K562 (cell line): Measurements from ENCODE around the gene MPHOSPH9. TPM values are rescaled to one million over a fixed set of nuclear protein-coding genes. Genes with fewer than 3 reads are reported as not detected.

Experiments
- CEBPG ChIP-seq, 3 experiments: fragments of 200-800 bp in 1 of 3; sonication (Bioruptor generic) in 1 of 3; sonication (generic) in 1 of 3; formaldehyde crosslinking in 1 of 3; IDR thresholded peaks in 2 of 3; conservative IDR thresholded peaks in 1 of 3; 2 replicates each; pipeline versions ENCODE4 v1.6.1 to v1.8.0; 2016 to 2022; ENCODE audit warnings: missing compliant biosample characterization in 2 of 3, missing genetic modification characterization in 2 of 3, mild to moderate bottlenecking in 1 of 3, missing genetic modification reagents in 1 of 3
- GABPA ChIP-seq: fragments of 200-800 bp; sonication (Bioruptor generic); conservative IDR thresholded peaks from 2 replicates; pipeline ENCODE4 v1.6.1; 2016; ENCODE audit warnings: low read depth, missing genetic modification characterization, missing compliant biosample characterization
- MXI1 ChIP-seq: IDR thresholded peaks from 2 replicates; pipeline ENCODE4 v1.6.1; 2011; ENCODE audit warnings: low read depth, mild to moderate bottlenecking, improper control_type of control experiment, low read length
- NCOA4 ChIP-seq: fragments of 450-650 bp; IDR thresholded peaks from 2 replicates; pipeline ENCODE4 v1.6.1; 2018; ENCODE audit warnings: mild to moderate bottlenecking; ENCODE audit not compliant: partially characterized antibody
- NFRKB ChIP-seq: fragments of 450-650 bp; IDR thresholded peaks from 2 replicates; pipeline ENCODE4 v1.6.1; 2016; ENCODE audit warnings: low read depth
- SPI1 ChIP-seq: IDR thresholded peaks from 2 replicates; pipeline ENCODE4 v1.6.1; 2011; ENCODE audit warnings: low read depth, low read length, control low read depth, borderline replicate concordance
- TEAD4 ChIP-seq, 2 experiments: sonication (generic) in 1 of 2; formaldehyde crosslinking in 1 of 2; IDR thresholded peaks; 2 replicates each; pipeline versions ENCODE4 v1.6.1 to v1.8.0; 2012 to 2022; ENCODE audit warnings: borderline replicate concordance in 1 of 2, inconsistent platforms in 1 of 2, low read length in 1 of 2, mild to moderate bottlenecking in 1 of 2, missing genetic modification reagents in 1 of 2
- polyA plus RNA-seq, 8 experiments: library from polyadenylated mRNA; depleted of rRNA in 4 of 8; stranded (reverse) in 5 of 8; unstranded in 3 of 8; fragments of >200 nt; fragmentation: Nextera tagmentation in 2 of 8; fragmentation: Illumina TruSeq in 1 of 8; extraction: Ambion mirVana in 2 of 8; extraction: Trizol in 1 of 8; gene quantifications; 2 replicates each; pipeline versions ENCODE4 v1.2.1 to v1.2.3, GENCODE V29; 2011 to 2014; ENCODE audit warnings: inconsistent platforms in 1 of 8, missing spikeins in 1 of 8
- total RNA-seq, 7 experiments: library from RNA; depleted of rRNA in 6 of 7; stranded (reverse); fragments of >200 nt in 6 of 7; fragmentation: Illumina TruSeq in 2 of 7; extraction: Trizol in 2 of 7; gene quantifications; 2 replicates each; pipeline versions ENCODE4 v1.2.1 to v1.2.3, GENCODE V29; 2011 to 2021; ENCODE audit warnings: low replicate concordance in 1 of 7
- TF ChIP-seq, protein P1 (sequence below): fragments of 450-650 bp; IDR thresholded peaks from 2 replicates; pipeline ENCODE4 v1.6.1; 2016; ENCODE audit warnings: low read depth
- TF ChIP-seq, protein P2 (sequence below): fragments of 250-450 bp; sonication (Bioruptor Pico); IDR thresholded peaks from 2 replicates; pipeline ENCODE4 v1.8.0; 2022; ENCODE audit warnings: inconsistent platforms, mild to moderate bottlenecking, moderate library complexity, borderline replicate concordance
- TF ChIP-seq, protein P3 (sequence below): sonication (generic); formaldehyde crosslinking; IDR thresholded peaks from 2 replicates; pipeline ENCODE4 v1.8.0; 2023; ENCODE audit warnings: mild to moderate bottlenecking, missing genetic modification reagents

Gene MPHOSPH9
- total and polyA plus RNA-seq, 9 of the 15 experiments (the other 6 are each of a cell fraction or from before 2014, with no cell fraction given) = 14.2 to 103 (median 54.5) TPM

DNA sequence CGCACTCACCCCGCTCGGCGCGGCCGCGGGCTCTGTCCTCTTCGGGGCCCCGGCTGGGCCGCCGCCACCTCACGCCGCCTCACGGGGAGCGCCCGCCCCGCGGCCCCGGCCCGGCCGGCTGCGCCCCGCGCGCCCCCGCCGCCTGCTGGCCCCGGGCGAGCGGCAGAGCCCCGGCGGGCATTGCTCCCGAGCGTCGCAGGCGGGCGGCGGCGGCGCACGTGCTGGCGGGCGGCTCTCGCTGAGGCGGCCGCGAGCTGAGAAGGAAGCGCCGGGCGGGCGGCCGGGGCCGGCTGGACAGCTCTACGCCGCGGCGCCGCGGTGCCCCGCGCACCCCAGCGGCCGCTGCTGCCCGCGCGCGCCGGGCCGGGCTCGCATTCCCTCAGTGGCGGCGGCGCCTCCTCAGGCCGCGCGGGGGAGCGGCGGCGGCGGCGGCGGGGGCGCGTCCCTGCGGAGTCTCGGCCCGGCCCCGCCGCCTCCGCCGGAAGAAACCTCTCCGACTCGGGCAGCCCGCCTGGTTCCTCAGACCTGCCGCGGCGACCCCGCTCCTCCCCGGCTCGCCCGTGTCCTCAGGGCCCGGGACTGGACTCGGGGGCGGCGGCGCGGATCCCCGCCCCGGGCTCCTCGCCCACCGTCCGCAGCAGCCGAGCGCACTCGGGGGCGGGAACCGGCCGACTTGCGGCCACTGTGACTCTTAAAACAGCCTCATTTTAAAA lies 82.0 kb downstream of the MPHOSPH9 start, which contains the start of gene PITPNM2 (continued):
- TF ChIP-seq, protein P1, sequence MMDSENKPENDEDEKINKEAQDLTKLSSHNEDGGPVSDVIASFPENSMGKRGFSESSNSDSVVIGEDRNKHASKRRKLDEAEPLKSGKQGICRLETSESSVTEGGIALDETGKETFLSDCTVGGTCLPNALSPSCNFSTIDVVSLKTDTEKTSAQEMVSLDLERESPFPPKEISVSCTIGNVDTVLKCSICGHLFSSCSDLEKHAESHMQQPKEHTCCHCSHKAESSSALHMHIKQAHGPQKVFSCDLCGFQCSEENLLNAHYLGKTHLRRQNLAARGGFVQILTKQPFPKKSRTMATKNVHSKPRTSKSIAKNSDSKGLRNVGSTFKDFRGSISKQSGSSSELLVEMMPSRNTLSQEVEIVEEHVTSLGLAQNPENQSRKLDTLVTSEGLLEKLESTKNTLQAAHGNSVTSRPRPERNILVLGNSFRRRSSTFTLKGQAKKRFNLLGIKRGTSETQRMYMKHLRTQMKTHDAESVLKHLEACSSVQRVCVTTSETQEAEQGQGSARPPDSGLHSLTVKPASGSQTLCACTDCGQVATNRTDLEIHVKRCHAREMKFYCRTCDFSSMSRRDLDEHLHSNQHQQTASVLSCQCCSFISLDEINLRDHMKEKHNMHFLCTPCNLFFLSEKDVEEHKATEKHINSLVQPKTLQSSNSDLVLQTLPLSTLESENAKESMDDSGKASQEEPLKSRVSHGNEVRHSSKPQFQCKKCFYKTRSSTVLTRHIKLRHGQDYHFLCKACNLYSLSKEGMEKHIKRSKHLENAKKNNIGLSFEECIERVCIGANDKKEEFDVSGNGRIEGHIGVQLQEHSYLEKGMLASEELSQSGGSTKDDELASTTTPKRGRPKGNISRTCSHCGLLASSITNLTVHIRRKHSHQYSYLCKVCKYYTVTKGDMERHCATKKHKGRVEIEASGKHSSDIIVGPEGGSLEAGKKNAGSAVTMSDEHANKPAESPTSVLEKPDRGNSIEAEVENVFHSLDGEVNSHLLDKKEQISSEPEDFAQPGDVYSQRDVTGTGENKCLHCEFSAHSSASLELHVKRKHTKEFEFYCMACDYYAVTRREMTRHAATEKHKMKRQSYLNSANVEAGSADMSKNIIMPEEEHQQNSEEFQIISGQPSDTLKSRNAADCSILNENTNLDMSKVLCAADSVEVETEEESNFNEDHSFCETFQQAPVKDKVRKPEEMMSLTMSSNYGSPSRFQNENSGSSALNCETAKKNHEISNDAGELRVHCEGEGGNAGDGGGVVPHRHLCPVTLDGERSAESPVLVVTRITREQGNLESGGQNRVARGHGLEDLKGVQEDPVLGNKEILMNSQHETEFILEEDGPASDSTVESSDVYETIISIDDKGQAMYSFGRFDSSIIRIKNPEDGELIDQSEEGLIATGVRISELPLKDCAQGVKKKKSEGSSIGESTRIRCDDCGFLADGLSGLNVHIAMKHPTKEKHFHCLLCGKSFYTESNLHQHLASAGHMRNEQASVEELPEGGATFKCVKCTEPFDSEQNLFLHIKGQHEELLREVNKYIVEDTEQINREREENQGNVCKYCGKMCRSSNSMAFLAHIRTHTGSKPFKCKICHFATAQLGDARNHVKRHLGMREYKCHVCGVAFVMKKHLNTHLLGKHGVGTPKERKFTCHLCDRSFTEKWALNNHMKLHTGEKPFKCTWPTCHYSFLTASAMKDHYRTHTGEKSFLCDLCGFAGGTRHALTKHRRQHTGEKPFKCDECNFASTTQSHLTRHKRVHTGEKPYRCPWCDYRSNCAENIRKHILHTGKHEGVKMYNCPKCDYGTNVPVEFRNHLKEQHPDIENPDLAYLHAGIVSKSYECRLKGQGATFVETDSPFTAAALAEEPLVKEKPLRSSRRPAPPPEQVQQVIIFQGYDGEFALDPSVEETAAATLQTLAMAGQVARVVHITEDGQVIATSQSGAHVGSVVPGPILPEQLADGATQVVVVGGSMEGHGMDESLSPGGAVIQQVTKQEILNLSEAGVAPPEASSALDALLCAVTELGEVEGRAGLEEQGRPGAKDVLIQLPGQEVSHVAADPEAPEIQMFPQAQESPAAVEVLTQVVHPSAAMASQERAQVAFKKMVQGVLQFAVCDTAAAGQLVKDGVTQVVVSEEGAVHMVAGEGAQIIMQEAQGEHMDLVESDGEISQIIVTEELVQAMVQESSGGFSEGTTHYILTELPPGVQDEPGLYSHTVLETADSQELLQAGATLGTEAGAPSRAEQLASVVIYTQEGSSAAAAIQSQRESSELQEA = no peak
- TF ChIP-seq SPI1 = no peak
- TF ChIP-seq, protein P2, sequence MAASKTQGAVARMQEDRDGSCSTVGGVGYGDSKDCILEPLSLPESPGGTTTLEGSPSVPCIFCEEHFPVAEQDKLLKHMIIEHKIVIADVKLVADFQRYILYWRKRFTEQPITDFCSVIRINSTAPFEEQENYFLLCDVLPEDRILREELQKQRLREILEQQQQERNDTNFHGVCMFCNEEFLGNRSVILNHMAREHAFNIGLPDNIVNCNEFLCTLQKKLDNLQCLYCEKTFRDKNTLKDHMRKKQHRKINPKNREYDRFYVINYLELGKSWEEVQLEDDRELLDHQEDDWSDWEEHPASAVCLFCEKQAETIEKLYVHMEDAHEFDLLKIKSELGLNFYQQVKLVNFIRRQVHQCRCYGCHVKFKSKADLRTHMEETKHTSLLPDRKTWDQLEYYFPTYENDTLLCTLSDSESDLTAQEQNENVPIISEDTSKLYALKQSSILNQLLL (CRISPR knock-in tag) = no peak
- TF ChIP-seq CEBPG (CRISPR knock-in tag; IDR thresholded peaks at IDR 0.05) = no peak
- no peak for TF ChIP-seq CEBPG (tag; conservative IDR thresholded peaks at IDR 0.05 in 1 of 2, IDR thresholded peaks at IDR 0.05 in 1 of 2)
- TF ChIP-seq NCOA4 = no peak
- TF ChIP-seq MXI1 = no peak
- TF ChIP-seq, protein P3, sequence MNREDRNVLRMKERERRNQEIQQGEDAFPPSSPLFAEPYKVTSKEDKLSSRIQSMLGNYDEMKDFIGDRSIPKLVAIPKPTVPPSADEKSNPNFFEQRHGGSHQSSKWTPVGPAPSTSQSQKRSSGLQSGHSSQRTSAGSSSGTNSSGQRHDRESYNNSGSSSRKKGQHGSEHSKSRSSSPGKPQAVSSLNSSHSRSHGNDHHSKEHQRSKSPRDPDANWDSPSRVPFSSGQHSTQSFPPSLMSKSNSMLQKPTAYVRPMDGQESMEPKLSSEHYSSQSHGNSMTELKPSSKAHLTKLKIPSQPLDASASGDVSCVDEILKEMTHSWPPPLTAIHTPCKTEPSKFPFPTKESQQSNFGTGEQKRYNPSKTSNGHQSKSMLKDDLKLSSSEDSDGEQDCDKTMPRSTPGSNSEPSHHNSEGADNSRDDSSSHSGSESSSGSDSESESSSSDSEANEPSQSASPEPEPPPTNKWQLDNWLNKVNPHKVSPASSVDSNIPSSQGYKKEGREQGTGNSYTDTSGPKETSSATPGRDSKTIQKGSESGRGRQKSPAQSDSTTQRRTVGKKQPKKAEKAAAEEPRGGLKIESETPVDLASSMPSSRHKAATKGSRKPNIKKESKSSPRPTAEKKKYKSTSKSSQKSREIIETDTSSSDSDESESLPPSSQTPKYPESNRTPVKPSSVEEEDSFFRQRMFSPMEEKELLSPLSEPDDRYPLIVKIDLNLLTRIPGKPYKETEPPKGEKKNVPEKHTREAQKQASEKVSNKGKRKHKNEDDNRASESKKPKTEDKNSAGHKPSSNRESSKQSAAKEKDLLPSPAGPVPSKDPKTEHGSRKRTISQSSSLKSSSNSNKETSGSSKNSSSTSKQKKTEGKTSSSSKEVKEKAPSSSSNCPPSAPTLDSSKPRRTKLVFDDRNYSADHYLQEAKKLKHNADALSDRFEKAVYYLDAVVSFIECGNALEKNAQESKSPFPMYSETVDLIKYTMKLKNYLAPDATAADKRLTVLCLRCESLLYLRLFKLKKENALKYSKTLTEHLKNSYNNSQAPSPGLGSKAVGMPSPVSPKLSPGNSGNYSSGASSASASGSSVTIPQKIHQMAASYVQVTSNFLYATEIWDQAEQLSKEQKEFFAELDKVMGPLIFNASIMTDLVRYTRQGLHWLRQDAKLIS (CRISPR knock-in tag) = no peak
- no peak for TF ChIP-seq TEAD4 (IDR thresholded peaks at IDR 0.05; ENCODE audit: low read length)
- TF ChIP-seq TEAD4 (CRISPR knock-in tag; IDR thresholded peaks at IDR 0.05; ENCODE audit: borderline replicate concordance) = no peak
- TF ChIP-seq GABPA (tag) = peak; percentile 60
- TF ChIP-seq NFRKB = no peak
